ENCODE results near the gene GASK1A.

Gene GASK1A

GRCh38 chr3:43000387-43000786, 21.3 kb downstream of the GASK1A start:
- no peak overlapping the region for H3K4me3 ChIP-seq (replicated peaks; ENCODE audit: low read depth, low read length)
- peak; percentile 18 for DNase-seq (ENCODE audit: low read depth)
- TF ChIP-seq CTCF (IDR thresholded peaks at IDR 0.05; ENCODE audit: low read length, missing control alignments) = no peak

- peak; percentile 98 for DNase-seq (ENCODE audit: low read depth)
- no peak for TF ChIP-seq CTCF (IDR thresholded peaks at IDR 0.05; ENCODE audit: low read length, missing control alignments)
- no peak overlapping the region for H3K4me3 ChIP-seq (replicated peaks; ENCODE audit: low read depth, low read length)
Measured at GRCh38 chr3:43001094-43001553, 22.0 kb downstream of the GASK1A start.

- no peak overlapping the region for H3K4me3 ChIP-seq (replicated peaks; ENCODE audit: low read depth, low read length)
- no peak for DNase-seq (ENCODE audit: low read depth)
- no peak for TF ChIP-seq CTCF (IDR thresholded peaks at IDR 0.05; ENCODE audit: low read length, missing control alignments)
Measured at GRCh38 chr3:43001556-43002121, 22.5 kb downstream of the GASK1A start.

- no peak overlapping the region for H3K4me3 ChIP-seq (replicated peaks; ENCODE audit: low read depth, low read length)
- DNase-seq (ENCODE audit: low read depth) = peak; percentile 23
- TF ChIP-seq CTCF (IDR thresholded peaks at IDR 0.05; ENCODE audit: low read length, missing control alignments) = no peak
Measured at GRCh38 chr3:43004282-43004681, 25.2 kb downstream of the GASK1A start.

GRCh38 chr3:43005253-43005652, 26.1 kb downstream of the GASK1A start:
- no peak for DNase-seq (ENCODE audit: low read depth)
- H3K4me3 ChIP-seq (replicated peaks; ENCODE audit: low read depth, low read length) = no peak overlapping the region
- TF ChIP-seq CTCF (IDR thresholded peaks at IDR 0.05; ENCODE audit: low read length, missing control alignments) = no peak

- no peak for TF ChIP-seq CTCF (IDR thresholded peaks at IDR 0.05; ENCODE audit: low read length, missing control alignments)
- no peak overlapping the region for H3K4me3 ChIP-seq (replicated peaks; ENCODE audit: low read depth, low read length)
- DNase-seq (ENCODE audit: low read depth) = no peak
Measured at GRCh38 chr3:43005981-43006380, 26.9 kb downstream of the GASK1A start.

GRCh38 chr3:43006825-43007224, 27.7 kb downstream of the GASK1A start:
- no peak for TF ChIP-seq CTCF (IDR thresholded peaks at IDR 0.05; ENCODE audit: low read length, missing control alignments)
- no peak overlapping the region for H3K4me3 ChIP-seq (replicated peaks; ENCODE audit: low read depth, low read length)
- no peak for DNase-seq (ENCODE audit: low read depth)
